VCaP (cell line): ENCODE data around the gene ZBTB37.

Experiments used
- H3K27ac ChIP-seq: fragments of 450-650 bp; 2 replicates; pipeline ENCODE4 v1.5.1; 2017
- CTCF ChIP-seq: fragments of 450-650 bp; conservative IDR thresholded peaks from 2 replicates; pipeline ENCODE4 v1.5.1; 2017; ENCODE audit warnings: mild to moderate bottlenecking, moderate library complexity

ZBTB37 gene

GRCh38 chr1:173868266-173869020 lies at the start of gene ZBTB37:
Gene ZBTB37, plus strand, starts transcription at chr1:173868380. Its CDS starts 1,846 bp downstream, at chr1:173870226.
- TF ChIP-seq CTCF: no peak
- peak within 1 kb of the TSS; percentile 93 for H3K27ac ChIP-seq

- no peak for TF ChIP-seq CTCF
- no peak overlapping the region for H3K27ac ChIP-seq
Observed at GRCh38 chr1:173818459-173818858, 49.7 kb upstream of the ZBTB37 start.

- no peak for TF ChIP-seq CTCF
- no peak overlapping the region for H3K27ac ChIP-seq
Observed at GRCh38 chr1:173821680-173822079, 46.5 kb upstream of the ZBTB37 start.

GRCh38 chr1:173823781-173824314 lies 44.3 kb upstream of the ZBTB37 start:
- no peak for TF ChIP-seq CTCF
- peak overlapping the region; percentile 81 for H3K27ac ChIP-seq

GRCh38 chr1:173824315-173825081 lies 43.7 kb upstream of the ZBTB37 start, which contains the start of the genes CENPL and DARS2:
Gene CENPL, minus strand, starts transcription at chr1:173824883. Its CDS starts 13,584 bp downstream, at chr1:173811299.
Gene DARS2, plus strand, starts transcription at chr1:173824673. Its CDS starts 557 bp downstream, at chr1:173825230.
- peak within 1 kb of the TSS; percentile 81 for H3K27ac ChIP-seq
- TF ChIP-seq CTCF: no peak

GRCh38 chr1:173827611-173828010 lies 40.6 kb upstream of the ZBTB37 start:
- no peak for TF ChIP-seq CTCF
- no peak overlapping the region for H3K27ac ChIP-seq

GRCh38 chr1:173832748-173833147 lies 35.4 kb upstream of the ZBTB37 start:
- TF ChIP-seq CTCF: no peak
- H3K27ac ChIP-seq: no peak overlapping the region
